SKM-1 (cell line): Measurements from ENCODE around the gene ID1.
"Not testable (repeated sequence)": the region's sequence is repeated elsewhere in the genome, so short reads cannot be mapped to it uniquely, and the experiment has no call there.

Experiments used
- DNase-seq: peaks from one replicate; lab custom pipeline; 2025; ENCODE audit not compliant: unreplicated experiment; lab: John Stamatoyannopoulos, UW

The ID1 gene

GRCh38 chr20:31572701-31573554 lies 32.2 kb upstream of the ID1 start:
- DNase-seq: peak; percentile 93

- no peak for DNase-seq
Measured at GRCh38 chr20:31573555-31574321, 31.4 kb upstream of the ID1 start.

- DNase-seq: not testable (repeated sequence)
Measured at GRCh38 chr20:31574986-31575385, 30.1 kb upstream of the ID1 start.

- no peak for DNase-seq
Measured at GRCh38 chr20:31576751-31577150, 28.3 kb upstream of the ID1 start.

GRCh38 chr20:31577194-31577593 lies 27.9 kb upstream of the ID1 start:
- DNase-seq: no peak

GRCh38 chr20:31578448-31579138 lies 26.5 kb upstream of the ID1 start:
- DNase-seq: no peak

- no peak for DNase-seq
Measured at GRCh38 chr20:31579245-31579644, 25.8 kb upstream of the ID1 start.

GRCh38 chr20:31579941-31580651 lies 25.0 kb upstream of the ID1 start:
- not testable (repeated sequence) for DNase-seq

GRCh38 chr20:31580706-31581105 lies 24.4 kb upstream of the ID1 start:
- no peak for DNase-seq

GRCh38 chr20:31581391-31581790 lies 23.7 kb upstream of the ID1 start:
- no peak for DNase-seq

GRCh38 chr20:31587545-31588389 lies 17.3 kb upstream of the ID1 start:
- DNase-seq: no peak

GRCh38 chr20:31590717-31591225 lies 14.3 kb upstream of the ID1 start:
- DNase-seq: no peak

GRCh38 chr20:31593221-31594001 lies 11.7 kb upstream of the ID1 start:
- no peak for DNase-seq

- DNase-seq: no peak
Measured at GRCh38 chr20:31594002-31594557, 11.0 kb upstream of the ID1 start.

- DNase-seq: no peak
Measured at GRCh38 chr20:31594558-31595379, 10.3 kb upstream of the ID1 start.

- DNase-seq: no peak
Measured at GRCh38 chr20:31595380-31595653, 9.8 kb upstream of the ID1 start.

GRCh38 chr20:31595654-31596411 lies 9.3 kb upstream of the ID1 start:
- DNase-seq: no peak

GRCh38 chr20:31596412-31596715 lies 8.7 kb upstream of the ID1 start:
- DNase-seq: not testable (repeated sequence)
